Prostate gland (tissue), 2 donors: Measurements from ENCODE around the gene SYCE3.

Source experiments
- POLR2AphosphoS5 ChIP-seq: sonication (generic); formaldehyde crosslinking; IDR thresholded peaks from one replicate; pipeline ENCODE4 v1.6.1; 2017; ENCODE audit warnings: antibody characterized with exemption
- TF ChIP-seq, protein P1 (sequence below), 4 experiments: fragments of 200-600 bp in 2 of 4; fragments of 450-650 bp in 2 of 4; sonication (generic) in 2 of 4; IDR thresholded peaks; 1 replicate in 3 of 4; 2 replicates in 1 of 4; pipeline ENCODE4 v1.5.1; 2016 to 2019; ENCODE audit warnings: antibody characterized with exemption in 4 of 4, mild to moderate bottlenecking in 2 of 4, moderate library complexity in 2 of 4

- TF ChIP-seq POLR2AphosphoS5, result no peak
- TF ChIP-seq, protein P1, sequence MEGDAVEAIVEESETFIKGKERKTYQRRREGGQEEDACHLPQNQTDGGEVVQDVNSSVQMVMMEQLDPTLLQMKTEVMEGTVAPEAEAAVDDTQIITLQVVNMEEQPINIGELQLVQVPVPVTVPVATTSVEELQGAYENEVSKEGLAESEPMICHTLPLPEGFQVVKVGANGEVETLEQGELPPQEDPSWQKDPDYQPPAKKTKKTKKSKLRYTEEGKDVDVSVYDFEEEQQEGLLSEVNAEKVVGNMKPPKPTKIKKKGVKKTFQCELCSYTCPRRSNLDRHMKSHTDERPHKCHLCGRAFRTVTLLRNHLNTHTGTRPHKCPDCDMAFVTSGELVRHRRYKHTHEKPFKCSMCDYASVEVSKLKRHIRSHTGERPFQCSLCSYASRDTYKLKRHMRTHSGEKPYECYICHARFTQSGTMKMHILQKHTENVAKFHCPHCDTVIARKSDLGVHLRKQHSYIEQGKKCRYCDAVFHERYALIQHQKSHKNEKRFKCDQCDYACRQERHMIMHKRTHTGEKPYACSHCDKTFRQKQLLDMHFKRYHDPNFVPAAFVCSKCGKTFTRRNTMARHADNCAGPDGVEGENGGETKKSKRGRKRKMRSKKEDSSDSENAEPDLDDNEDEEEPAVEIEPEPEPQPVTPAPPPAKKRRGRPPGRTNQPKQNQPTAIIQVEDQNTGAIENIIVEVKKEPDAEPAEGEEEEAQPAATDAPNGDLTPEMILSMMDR (IDR thresholded peaks at IDR 0.05), result no peak
Measured at GRCh38 chr22:50569041-50569459, 6.3 kb upstream of the SYCE3 start.
